Peyer's patch (tissue), 4 donors: ENCODE measurements around the gene WASF3.

Experiments
- POLR2A ChIP-seq, 2 donors: fragments of 450-650 bp; IDR thresholded peaks; one replicate each; pipeline ENCODE4 v1.5.1; 2017; ENCODE audit warnings: antibody characterized with exemption in 2 of 2, mild to moderate bottlenecking in 2 of 2, moderate library complexity in 2 of 2
- TF ChIP-seq, protein P1 (sequence below), 6 experiments: fragments of 450-650 bp in 4 of 6; fragments of 200-600 bp in 2 of 6; sonication (generic) in 1 of 6; IDR thresholded peaks; one replicate each; pipeline ENCODE4 v1.5.1; 2017 to 2019; ENCODE audit warnings: antibody characterized with exemption in 6 of 6, mild to moderate bottlenecking in 3 of 6, moderate library complexity in 1 of 6

DNA sequence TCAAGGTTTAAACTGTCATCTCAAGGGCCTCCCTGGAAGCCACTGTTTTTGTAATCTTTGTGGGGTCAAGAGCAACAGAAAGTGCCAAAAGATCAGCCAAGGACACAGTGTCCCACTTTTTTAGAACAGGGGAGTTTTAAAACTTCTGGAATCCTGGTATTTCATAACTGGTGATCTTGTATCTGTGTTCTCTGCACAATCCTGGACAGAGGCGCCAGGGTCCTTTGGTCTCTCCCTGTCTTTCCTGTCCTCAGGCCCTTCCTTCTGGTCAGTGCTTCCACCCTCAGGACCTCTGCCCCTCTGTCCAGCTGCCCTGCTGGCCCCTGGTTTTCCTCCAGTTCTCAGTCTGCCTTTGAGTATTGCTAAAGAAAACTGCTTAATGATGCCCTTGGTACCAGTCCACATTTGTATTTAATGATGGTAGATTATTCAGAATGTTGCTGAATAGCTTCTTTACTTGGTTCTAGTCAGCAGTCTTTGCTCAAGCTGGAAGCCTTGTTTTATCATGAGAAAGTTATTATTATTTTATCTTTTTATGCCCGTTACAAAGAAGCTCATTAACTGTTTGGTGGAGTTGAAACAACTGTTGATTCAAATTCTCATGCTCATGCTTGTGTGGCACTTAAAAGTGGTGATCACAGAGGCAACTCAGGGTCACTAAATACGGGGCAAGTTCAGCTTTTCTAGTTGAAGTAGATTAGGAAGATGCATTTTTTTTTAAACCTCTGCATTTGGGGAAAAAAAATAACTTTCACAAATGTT lies 47.5 kb downstream of the WASF3 start:
- TF ChIP-seq, protein P1, sequence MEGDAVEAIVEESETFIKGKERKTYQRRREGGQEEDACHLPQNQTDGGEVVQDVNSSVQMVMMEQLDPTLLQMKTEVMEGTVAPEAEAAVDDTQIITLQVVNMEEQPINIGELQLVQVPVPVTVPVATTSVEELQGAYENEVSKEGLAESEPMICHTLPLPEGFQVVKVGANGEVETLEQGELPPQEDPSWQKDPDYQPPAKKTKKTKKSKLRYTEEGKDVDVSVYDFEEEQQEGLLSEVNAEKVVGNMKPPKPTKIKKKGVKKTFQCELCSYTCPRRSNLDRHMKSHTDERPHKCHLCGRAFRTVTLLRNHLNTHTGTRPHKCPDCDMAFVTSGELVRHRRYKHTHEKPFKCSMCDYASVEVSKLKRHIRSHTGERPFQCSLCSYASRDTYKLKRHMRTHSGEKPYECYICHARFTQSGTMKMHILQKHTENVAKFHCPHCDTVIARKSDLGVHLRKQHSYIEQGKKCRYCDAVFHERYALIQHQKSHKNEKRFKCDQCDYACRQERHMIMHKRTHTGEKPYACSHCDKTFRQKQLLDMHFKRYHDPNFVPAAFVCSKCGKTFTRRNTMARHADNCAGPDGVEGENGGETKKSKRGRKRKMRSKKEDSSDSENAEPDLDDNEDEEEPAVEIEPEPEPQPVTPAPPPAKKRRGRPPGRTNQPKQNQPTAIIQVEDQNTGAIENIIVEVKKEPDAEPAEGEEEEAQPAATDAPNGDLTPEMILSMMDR (IDR thresholded peaks at IDR 0.05), result no peak
- no peak for TF ChIP-seq POLR2A (IDR thresholded peaks at IDR 0.05)
